Liver (tissue), 9 donors: ENCODE data around the gene ANGPTL7. TPM values are rescaled to one million over a fixed set of nuclear protein-coding genes. Genes with fewer than 3 reads are reported as not detected.

Experiments
- DNase-seq: peaks from one replicate; pipeline ENCODE4 v3.0.0-alpha.2; 2017; ENCODE audit warnings: low spot score
- H3K27ac ChIP-seq, 2 donors: one replicate each; pipeline ENCODE4 v1.7.0; 2013; ENCODE audit warnings: inconsistent platforms in 2 of 2, low read length in 2 of 2, control low read depth in 1 of 2, low read depth in 1 of 2, mild to moderate bottlenecking in 1 of 2
- H3K27me3 ChIP-seq, 4 donors: one replicate each; pipeline versions ENCODE4 v1.6.1 to v1.7.0; 2013; ENCODE audit warnings: low read length in 3 of 4, inconsistent platforms in 1 of 4, mild to moderate bottlenecking in 1 of 4, moderate library complexity in 1 of 4; ENCODE audit not compliant: control insufficient read depth in 4 of 4, insufficient read depth in 4 of 4
- H3K36me3 ChIP-seq, 4 donors: one replicate each; pipeline versions ENCODE4 v1.6.1 to v1.7.0; 2013; ENCODE audit warnings: low read length in 3 of 4, mild to moderate bottlenecking in 3 of 4, low read depth in 1 of 4, moderate library complexity in 1 of 4; ENCODE audit not compliant: control insufficient read depth in 4 of 4, insufficient read depth in 3 of 4
- H3K4me1 ChIP-seq, 4 donors: one replicate each; pipeline versions ENCODE4 v1.6.1 to v1.7.0; 2013; ENCODE audit warnings: low read length in 3 of 4, mild to moderate bottlenecking in 3 of 4, moderate library complexity in 1 of 4; ENCODE audit not compliant: control insufficient read depth in 4 of 4, insufficient read depth in 4 of 4
- H3K4me3 ChIP-seq, 3 donors: one replicate each; pipeline versions ENCODE4 v1.6.1 to v1.7.0; 2013; ENCODE audit warnings: low read length in 3 of 3, control low read depth in 1 of 3, low read depth in 1 of 3, mild to moderate bottlenecking in 1 of 3
- H3K9ac ChIP-seq, 2 donors: one replicate each; pipeline ENCODE4 v1.7.0; 2013; ENCODE audit warnings: low read length in 2 of 2, mild to moderate bottlenecking in 2 of 2, moderate library complexity in 2 of 2, control low read depth in 1 of 2, low read depth in 1 of 2
- H3K9me3 ChIP-seq, 4 donors: one replicate each; pipeline versions ENCODE4 v1.6.1 to v1.7.0; 2013; ENCODE audit warnings: low read length in 3 of 4; ENCODE audit not compliant: control insufficient read depth in 4 of 4
- ATF3 ChIP-seq: IDR thresholded peaks from 2 replicates; pipeline ENCODE4 v1.6.1; 2016; ENCODE audit warnings: antibody characterized with exemption
- EGR1 ChIP-seq, 2 donors: IDR thresholded peaks; 2 replicates each; pipeline ENCODE4 v1.6.1; 2016 to 2018; ENCODE audit warnings: antibody characterized with exemption in 2 of 2, low read depth in 2 of 2
- FOXA1 ChIP-seq: IDR thresholded peaks from 2 replicates; pipeline ENCODE4 v1.6.1; 2016; ENCODE audit warnings: antibody characterized with exemption
- FOXA2 ChIP-seq: IDR thresholded peaks from 2 replicates; pipeline ENCODE4 v1.6.1; 2016; ENCODE audit warnings: antibody characterized with exemption
- GABPA ChIP-seq, 2 donors: IDR thresholded peaks in 1 of 2; conservative IDR thresholded peaks in 1 of 2; 2 replicates each; pipeline ENCODE4 v1.6.1; 2016; ENCODE audit warnings: antibody characterized with exemption in 2 of 2, mild to moderate bottlenecking in 1 of 2, moderate library complexity in 1 of 2
- HNF4A ChIP-seq, 2 donors: conservative IDR thresholded peaks; 2 replicates each; pipeline ENCODE4 v1.6.1; 2016; ENCODE audit warnings: antibody characterized with exemption in 2 of 2, mild to moderate bottlenecking in 2 of 2
- HNF4G ChIP-seq: IDR thresholded peaks from 2 replicates; pipeline ENCODE4 v1.6.1; 2016; ENCODE audit warnings: antibody characterized with exemption
- JUND ChIP-seq, 2 donors: IDR thresholded peaks; 2 replicates each; pipeline ENCODE4 v1.6.1; 2016; ENCODE audit warnings: antibody characterized with exemption in 2 of 2
- NR2F2 ChIP-seq: IDR thresholded peaks from 2 replicates; pipeline ENCODE4 v1.6.1; 2016; ENCODE audit warnings: antibody characterized with exemption
- RAD21 ChIP-seq, 2 donors: IDR thresholded peaks; 2 replicates each; pipeline ENCODE4 v1.6.1; 2016; ENCODE audit warnings: antibody characterized with exemption in 2 of 2, mild to moderate bottlenecking in 2 of 2
- RXRA ChIP-seq, 2 donors: IDR thresholded peaks; 2 replicates each; pipeline ENCODE4 v1.6.1; 2017 to 2018; ENCODE audit warnings: antibody characterized with exemption in 2 of 2, mild to moderate bottlenecking in 1 of 2
- SP1 ChIP-seq: IDR thresholded peaks from 2 replicates; pipeline ENCODE4 v1.6.1; 2018; ENCODE audit warnings: antibody characterized with exemption, mild to moderate bottlenecking
- TAF1 ChIP-seq: conservative IDR thresholded peaks from 2 replicates; pipeline ENCODE4 v1.6.1; 2016; ENCODE audit warnings: antibody characterized with exemption, mild to moderate bottlenecking
- YY1 ChIP-seq: IDR thresholded peaks from 2 replicates; pipeline ENCODE4 v1.6.1; 2016; ENCODE audit warnings: antibody characterized with exemption, mild to moderate bottlenecking
- WGBS: extraction: QIAGEN DNeasy Blood & Tissue Kit; methylation state at CpG from one replicate; pipeline ENCODE4 v1.1.7; 2013; 5-methylcytosine and 5-hydroxymethylcytosine counted together
- polyA plus RNA-seq, 2 donors: library from polyadenylated mRNA; stranded (reverse) in 1 of 2; unstranded in 1 of 2; fragments of 200-250 nt in 1 of 2; fragments of >200 nt in 1 of 2; fragmentation: Nextera tagmentation in 1 of 2; extraction: Ambion mirVana in 1 of 2; gene quantifications; one replicate each; pipeline versions ENCODE4 v1.2.1 to v1.2.3, GENCODE V29; 2013 to 2015
- total RNA-seq, 2 donors: library from RNA; depleted of rRNA; stranded (reverse); fragments of >200 nt; gene quantifications; one replicate each; pipeline ENCODE4 v1.2.3, GENCODE V29; 2014
- TF ChIP-seq, protein P1 (sequence below): IDR thresholded peaks from 2 replicates; pipeline ENCODE4 v1.6.1; 2016; ENCODE audit warnings: antibody characterized with exemption, mild to moderate bottlenecking
- TF ChIP-seq, protein P2 (sequence below): IDR thresholded peaks from 2 replicates; pipeline ENCODE4 v1.6.1; 2016; ENCODE audit warnings: antibody characterized with exemption
- donor health status: healthy.
- donor health status: healthy.
- donor health status: healthy.
- donor health status: healthy.
- donor health status: healthy.

ANGPTL7 gene
- total and polyA plus RNA-seq, 4 donors = 0.06 to 0.07 TPM; not detected in 2

DNA sequence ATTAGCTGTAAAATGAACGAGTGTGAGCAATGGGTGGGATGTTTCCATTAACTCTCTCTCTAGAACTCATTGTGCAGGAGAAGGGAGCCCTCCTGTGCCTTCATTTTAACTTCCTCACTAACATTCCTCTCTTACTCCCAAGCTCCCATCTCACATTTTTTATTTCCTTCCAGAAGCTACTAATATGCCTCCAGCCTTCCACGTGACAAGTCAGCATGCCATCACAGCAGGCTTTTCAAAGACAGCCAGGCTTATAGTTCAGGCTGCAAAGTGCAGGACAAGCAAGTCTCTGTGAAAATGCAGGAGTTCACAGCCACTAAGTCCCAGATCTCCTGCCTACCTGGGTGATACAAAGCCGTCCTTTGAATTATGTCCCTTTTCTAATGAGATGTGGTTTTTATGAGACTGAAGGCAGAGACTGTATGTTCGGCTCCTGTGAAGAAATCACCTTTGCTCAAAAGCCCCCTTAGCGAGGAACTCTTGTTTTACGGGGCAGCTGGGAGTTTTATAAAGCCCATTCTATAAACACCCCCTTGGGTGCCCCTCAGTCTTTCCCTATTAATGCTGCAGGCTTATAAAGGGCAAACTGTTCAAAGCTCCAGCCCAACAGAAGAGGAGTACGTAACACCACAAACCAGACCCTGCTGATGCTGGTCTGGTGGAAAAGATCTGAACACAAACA is 14.8 kb upstream of the ANGPTL7 start:
- Histone ChIP-seq H3K36me3 (peaks cover 0 to 11% (median 4%) of the 10 kb centered on the region in 4 donors), H3K9ac (no peak overlapping the region), H3K9me3 (no peaks in the 10 kb centered on the region), H3K4me1 (peaks cover 0 to 3% (median 0%) of the 10 kb centered on the region in 4 donors), H3K4me3 (no peak overlapping the region), H3K27ac (no peak overlapping the region), H3K27me3 (no peaks in the 10 kb centered on the region)
- no peak for DNase-seq
- TF ChIP-seq HNF4A (conservative IDR thresholded peaks at IDR 0.05) = no peak
- TF ChIP-seq NR2F2 = no peak
- TF ChIP-seq, protein P1, sequence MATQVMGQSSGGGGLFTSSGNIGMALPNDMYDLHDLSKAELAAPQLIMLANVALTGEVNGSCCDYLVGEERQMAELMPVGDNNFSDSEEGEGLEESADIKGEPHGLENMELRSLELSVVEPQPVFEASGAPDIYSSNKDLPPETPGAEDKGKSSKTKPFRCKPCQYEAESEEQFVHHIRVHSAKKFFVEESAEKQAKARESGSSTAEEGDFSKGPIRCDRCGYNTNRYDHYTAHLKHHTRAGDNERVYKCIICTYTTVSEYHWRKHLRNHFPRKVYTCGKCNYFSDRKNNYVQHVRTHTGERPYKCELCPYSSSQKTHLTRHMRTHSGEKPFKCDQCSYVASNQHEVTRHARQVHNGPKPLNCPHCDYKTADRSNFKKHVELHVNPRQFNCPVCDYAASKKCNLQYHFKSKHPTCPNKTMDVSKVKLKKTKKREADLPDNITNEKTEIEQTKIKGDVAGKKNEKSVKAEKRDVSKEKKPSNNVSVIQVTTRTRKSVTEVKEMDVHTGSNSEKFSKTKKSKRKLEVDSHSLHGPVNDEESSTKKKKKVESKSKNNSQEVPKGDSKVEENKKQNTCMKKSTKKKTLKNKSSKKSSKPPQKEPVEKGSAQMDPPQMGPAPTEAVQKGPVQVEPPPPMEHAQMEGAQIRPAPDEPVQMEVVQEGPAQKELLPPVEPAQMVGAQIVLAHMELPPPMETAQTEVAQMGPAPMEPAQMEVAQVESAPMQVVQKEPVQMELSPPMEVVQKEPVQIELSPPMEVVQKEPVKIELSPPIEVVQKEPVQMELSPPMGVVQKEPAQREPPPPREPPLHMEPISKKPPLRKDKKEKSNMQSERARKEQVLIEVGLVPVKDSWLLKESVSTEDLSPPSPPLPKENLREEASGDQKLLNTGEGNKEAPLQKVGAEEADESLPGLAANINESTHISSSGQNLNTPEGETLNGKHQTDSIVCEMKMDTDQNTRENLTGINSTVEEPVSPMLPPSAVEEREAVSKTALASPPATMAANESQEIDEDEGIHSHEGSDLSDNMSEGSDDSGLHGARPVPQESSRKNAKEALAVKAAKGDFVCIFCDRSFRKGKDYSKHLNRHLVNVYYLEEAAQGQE = no peak
- TF ChIP-seq ATF3 = no peak
- no peak for TF ChIP-seq EGR1 (IDR thresholded peaks at IDR 0.05; ENCODE audit: low read depth in 2 of 2)
- TF ChIP-seq RAD21 (IDR thresholded peaks at IDR 0.05) = no peak
- no peak for TF ChIP-seq TAF1
- no peak for TF ChIP-seq YY1
- TF ChIP-seq RXRA (IDR thresholded peaks at IDR 0.05) = no peak
- no peak for TF ChIP-seq SP1
- no peak for TF ChIP-seq HNF4G
- TF ChIP-seq, protein P2, sequence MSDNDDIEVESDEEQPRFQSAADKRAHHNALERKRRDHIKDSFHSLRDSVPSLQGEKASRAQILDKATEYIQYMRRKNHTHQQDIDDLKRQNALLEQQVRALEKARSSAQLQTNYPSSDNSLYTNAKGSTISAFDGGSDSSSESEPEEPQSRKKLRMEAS = no peak
- TF ChIP-seq GABPA (IDR thresholded peaks at IDR 0.05 in 1 of 2, conservative IDR thresholded peaks at IDR 0.05 in 1 of 2) = no peak
- 88% methylated on average over 7 of the region's 7 CpGs for WGBS

DNA sequence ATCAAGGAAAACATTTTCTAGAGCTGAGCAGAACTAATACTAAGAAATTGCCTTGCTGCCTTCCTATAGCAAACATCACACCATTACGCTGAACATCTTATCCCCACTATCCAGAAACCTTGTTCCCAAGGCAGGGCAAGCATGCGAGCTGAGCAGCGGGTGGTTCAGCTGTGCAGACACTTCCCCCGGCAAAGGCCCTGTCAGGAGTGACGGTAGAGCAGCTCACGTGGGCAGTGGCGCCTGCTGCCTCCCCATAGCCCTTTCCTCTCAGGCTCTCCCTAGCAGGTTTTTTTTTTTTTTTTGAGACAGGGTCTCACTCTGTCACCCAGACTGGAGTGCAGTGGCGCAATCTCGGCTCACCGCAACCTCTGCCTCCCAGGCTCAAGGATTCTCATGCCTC is 13.7 kb upstream of the ANGPTL7 start:
- Histone ChIP-seq H3K9me3 (no peaks in the 10 kb centered on the region), H3K27me3 (no peaks in the 10 kb centered on the region), H3K36me3 (peaks cover 0 to 11% (median 4%) of the 10 kb centered on the region in 4 donors), H3K4me1 (peaks cover 0 to 7% (median 0%) of the 10 kb centered on the region in 4 donors), H3K27ac (no peak overlapping the region), H3K4me3 (no peak overlapping the region), H3K9ac (no peak overlapping the region)
- no peak for TF ChIP-seq YY1
- no peak for TF ChIP-seq RXRA (IDR thresholded peaks at IDR 0.05)
- TF ChIP-seq RAD21 (IDR thresholded peaks at IDR 0.05) = no peak
- TF ChIP-seq, protein P2 = no peak
- no peak for TF ChIP-seq ATF3
- no peak for TF ChIP-seq FOXA1
- no peak for TF ChIP-seq JUND (IDR thresholded peaks at IDR 0.05)
- no peak for TF ChIP-seq GABPA (IDR thresholded peaks at IDR 0.05 in 1 of 2, conservative IDR thresholded peaks at IDR 0.05 in 1 of 2)
- TF ChIP-seq SP1 = no peak
- TF ChIP-seq FOXA2 = no peak
- no peak for TF ChIP-seq HNF4G
- TF ChIP-seq TAF1 = no peak
- DNase-seq = no peak
- WGBS = 98% methylated on average over 10 of the region's 10 CpGs
